HCT116 (cell line): ENCODE measurements around the gene SSTR5. TPM values are rescaled to one million over a fixed set of nuclear protein-coding genes. Genes with fewer than 3 reads are reported as not detected.

Experiments used
- ATAC-seq: fragments of 200-7000 bp; cut with Tn5 transposase; 2 replicates; pipeline ENCODE4 v1.9.1; 2020; ENCODE audit warnings: mild to moderate bottlenecking, moderate library complexity
- BruUV-seq: library from RNA; stranded (reverse); fragments of 400-500 nt; replicated peaks from 2 replicates; lab custom pipeline; 2021; lab: Mats Ljungman, UMichigan
- CTCF ChIA-PET: fragments of 300-600 bp; sonication (Branson Sonifier 250); formaldehyde crosslinking; loops from one replicate; lab custom pipeline; 2021; ENCODE audit warnings: antibody characterized with exemption; lab: Charles Lee
- POLR2A ChIA-PET: fragments of 300-600, 350-600 bp; sonication (Branson Sonifier 250); formaldehyde crosslinking; loops from one replicate; lab custom pipeline; 2021; ENCODE audit warnings: antibody characterized with exemption; lab: Charles Lee
- RAD21 ChIA-PET, 2 experiments: fragments of 300-600 bp; sonication (Branson Sonifier 250); formaldehyde crosslinking; loops; one replicate each; lab custom pipeline; 2023; ENCODE audit warnings: low total read pairs in 2 of 2; ENCODE audit not compliant: uncharacterized antibody in 2 of 2, unreplicated experiment in 2 of 2, low non-redundant PET in 1 of 2; lab: Charles Lee
- DNase-seq: peaks from one replicate; pipeline ENCODE4 v3.0.0-alpha.2; 2010; ENCODE audit warnings: low read depth, low spot score
- H2AFZ ChIP-seq: fragments of 200-600 bp; shearing (Covaris generic), sonication (generic); 2 replicates; pipeline ENCODE4 v1.6.1; 2017; ENCODE audit warnings: low read depth, mixed run types, mixed read lengths, antibody characterized with exemption, low read length; ENCODE audit not compliant: poor library complexity, severe bottlenecking
- H3K27ac ChIP-seq: 2 replicates; pipeline ENCODE4 v1.5.1; 2012; ENCODE audit warnings: low read depth, low read length
- H3K27me3 ChIP-seq: fragments of 200-600 bp; sonication (generic); 2 replicates; pipeline ENCODE4 v1.6.1; 2016; ENCODE audit warnings: mixed run types, low read length, mixed read lengths; ENCODE audit not compliant: insufficient read depth
- H3K36me3 ChIP-seq, 2 experiments: fragments of 200-500 bp in 1 of 2; fragments of 200-600 bp in 1 of 2; sonication (Bioruptor generic) in 1 of 2; sonication (generic) in 1 of 2; 2 replicates each; pipeline versions ENCODE4 v1.5.1 to v1.6.1; 2014 to 2016; ENCODE audit warnings: low read length in 2 of 2, inconsistent platforms in 1 of 2, mixed read lengths in 1 of 2, mixed run types in 1 of 2; ENCODE audit not compliant: insufficient read depth in 2 of 2, control insufficient read depth in 1 of 2
- H3K4me1 ChIP-seq, 2 experiments: fragments of 200-600 bp in 1 of 2; sonication (generic) in 1 of 2; 2 replicates each; pipeline versions ENCODE4 v1.5.1 to v1.6.1; 2012 to 2017; ENCODE audit warnings: low read length in 2 of 2, inconsistent platforms in 1 of 2, mild to moderate bottlenecking in 1 of 2, mixed read lengths in 1 of 2, mixed run types in 1 of 2, moderate library complexity in 1 of 2; ENCODE audit not compliant: insufficient read depth in 2 of 2, control insufficient read depth in 1 of 2
- H3K4me2 ChIP-seq: fragments of 200-600 bp; sonication (generic); 2 replicates; pipeline ENCODE4 v1.6.1; 2017; ENCODE audit warnings: mixed run types, low read length, mixed read lengths
- H3K4me3 ChIP-seq, 2 experiments: fragments of 200-600 bp in 1 of 2; sonication (generic) in 1 of 2; replicated peaks in 1 of 2; 2 replicates each; pipeline ENCODE4 v1.5.1; 2011 to 2016; ENCODE audit warnings: low read length in 2 of 2, control low read depth in 1 of 2, low read depth in 1 of 2, mild to moderate bottlenecking in 1 of 2, mixed read lengths in 1 of 2, mixed run types in 1 of 2
- H3K79me2 ChIP-seq: fragments of 200-600 bp; sonication (generic); 2 replicates; pipeline ENCODE4 v1.6.1; 2017; ENCODE audit warnings: mild to moderate bottlenecking, mixed run types, low read length, moderate library complexity, mixed read lengths; ENCODE audit not compliant: insufficient read depth
- H3K9ac ChIP-seq: fragments of 200-600 bp; sonication (generic); 2 replicates; pipeline ENCODE4 v1.6.1; 2016; ENCODE audit warnings: low read length, mixed read lengths
- H3K9me2 ChIP-seq: fragments of 200-600 bp; sonication (generic), shearing (Covaris generic); 2 replicates; pipeline ENCODE4 v1.6.1; 2017; ENCODE audit warnings: mixed run types, mild to moderate bottlenecking, moderate library complexity; ENCODE audit not compliant: insufficient read depth
- H3K9me3 ChIP-seq, 2 experiments: fragments of 200-500 bp in 1 of 2; fragments of 200-600 bp in 1 of 2; sonication (Bioruptor generic) in 1 of 2; sonication (generic) in 1 of 2; 2 replicates each; pipeline ENCODE4 v1.6.1; 2014 to 2017; ENCODE audit warnings: low read length in 2 of 2, mixed read lengths in 2 of 2, inconsistent platforms in 1 of 2, low read depth in 1 of 2, mild to moderate bottlenecking in 1 of 2, mixed run types in 1 of 2, moderate library complexity in 1 of 2; ENCODE audit not compliant: control insufficient read depth in 1 of 2, insufficient read depth in 1 of 2
- H4K20me1 ChIP-seq: fragments of 200-600 bp; sonication (generic), shearing (Covaris generic); 2 replicates; pipeline ENCODE4 v1.6.1; 2017; ENCODE audit warnings: mixed run types, mild to moderate bottlenecking, moderate library complexity; ENCODE audit not compliant: insufficient read depth
- EZH2 ChIP-seq: fragments of 200-600 bp; sonication (generic); IDR thresholded peaks from 2 replicates; pipeline ENCODE4 v1.6.1; 2017; ENCODE audit warnings: antibody characterized with exemption, mixed run types
- EZH2phosphoT487 ChIP-seq: fragments of 200-600 bp; IDR thresholded peaks from 2 replicates; pipeline ENCODE4 v1.6.1; 2018; ENCODE audit warnings: antibody characterized with exemption, borderline replicate concordance
- POLR2AphosphoS5 ChIP-seq: IDR thresholded peaks from 2 replicates; pipeline ENCODE4 v1.6.1; 2011; ENCODE audit warnings: mild to moderate bottlenecking, low read depth, low read length, moderate library complexity
- SRF ChIP-seq: IDR thresholded peaks from 2 replicates; pipeline ENCODE4 v1.6.1; 2012; ENCODE audit warnings: low read depth
- TCF7L2 ChIP-seq: IDR thresholded peaks from 2 replicates; pipeline ENCODE4 v1.7.0; 2011; ENCODE audit warnings: borderline replicate concordance, inconsistent platforms; ENCODE audit not compliant: insufficient read depth, insufficient read length; ENCODE audit errors: extremely low read depth
- ZFX ChIP-seq: fragments of 450-650 bp; IDR thresholded peaks from 2 replicates; pipeline ENCODE4 v1.6.1; 2017
- ZNF274 ChIP-seq: fragments of 200-500 bp; sonication (Bioruptor generic); IDR thresholded peaks from 2 replicates; pipeline ENCODE4 v1.6.1; 2014; ENCODE audit warnings: mild to moderate bottlenecking, low read depth, low read length, inconsistent platforms
- intact Hi-C: fragments of 100-400 bp; cut with micrococcal nuclease; formaldehyde crosslinking; loops from 2 replicates; pipeline ENCODE4 v1.10.0; 2022
- total RNA-seq: library from RNA; stranded (reverse); gene quantifications from one replicate; pipeline ENCODE4 v1.2.1, GENCODE V29; 2021; ENCODE audit not compliant: unreplicated experiment
- TF ChIP-seq, protein P1 (sequence below): IDR thresholded peaks from 2 replicates; pipeline ENCODE4 v1.6.1; 2012; ENCODE audit warnings: low read depth

Gene SSTR5
- total RNA-seq, 1 experiment from 2014 or later, result 7.2 TPM

DNA sequence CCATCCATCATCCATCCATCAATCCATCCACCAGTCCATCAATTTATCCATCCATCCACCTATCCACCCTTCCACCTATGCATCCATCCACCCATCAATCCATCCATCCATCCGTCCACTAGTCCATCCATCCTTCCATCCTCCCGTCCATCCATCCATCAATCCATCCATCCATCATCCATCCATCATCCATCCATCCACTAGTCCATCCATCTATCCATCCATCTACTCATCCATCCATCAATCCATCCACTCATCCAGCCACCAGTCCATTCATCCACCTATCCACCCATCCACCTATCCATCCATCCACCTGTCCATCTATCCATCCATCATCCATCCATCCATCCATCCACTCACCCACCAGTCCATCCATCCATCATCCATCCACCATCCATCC, 39.9 kb upstream of the SSTR5 start:
- Histone ChIP-seq H3K36me3 (no peaks in the 10 kb centered on the region), H3K9me2 (no peaks in the 10 kb centered on the region), H3K4me3 (no peak overlapping the region), H2AFZ (no peak overlapping the region), H3K4me2 (no peak overlapping the region), H3K4me1 (peaks cover 0 to 12% of the 10 kb centered on the region in 2 experiments; a peak in 2 of 4 replicates), H4K20me1 (no peaks in the 10 kb centered on the region), H3K27ac (no peak overlapping the region), H3K9ac (no peak overlapping the region), H3K79me2 (no peaks in the 10 kb centered on the region), H3K27me3 (0 out of 2 replicates have a peak, but pooled peaks cover 3% of the 10 kb centered on the region), H3K9me3 (peaks cover 0 to 8% of the 10 kb centered on the region in 2 experiments; a peak in 1 of 4 replicates)
- POLR2A ChIA-PET, result no interaction called here
- CTCF ChIA-PET, result no interaction called here
- intact Hi-C loops, result no loop called here
- ATAC-seq, result no peak
- RAD21 ChIA-PET, result no interaction called here
- DNase-seq, result no peak
- TF ChIP-seq, protein P1, sequence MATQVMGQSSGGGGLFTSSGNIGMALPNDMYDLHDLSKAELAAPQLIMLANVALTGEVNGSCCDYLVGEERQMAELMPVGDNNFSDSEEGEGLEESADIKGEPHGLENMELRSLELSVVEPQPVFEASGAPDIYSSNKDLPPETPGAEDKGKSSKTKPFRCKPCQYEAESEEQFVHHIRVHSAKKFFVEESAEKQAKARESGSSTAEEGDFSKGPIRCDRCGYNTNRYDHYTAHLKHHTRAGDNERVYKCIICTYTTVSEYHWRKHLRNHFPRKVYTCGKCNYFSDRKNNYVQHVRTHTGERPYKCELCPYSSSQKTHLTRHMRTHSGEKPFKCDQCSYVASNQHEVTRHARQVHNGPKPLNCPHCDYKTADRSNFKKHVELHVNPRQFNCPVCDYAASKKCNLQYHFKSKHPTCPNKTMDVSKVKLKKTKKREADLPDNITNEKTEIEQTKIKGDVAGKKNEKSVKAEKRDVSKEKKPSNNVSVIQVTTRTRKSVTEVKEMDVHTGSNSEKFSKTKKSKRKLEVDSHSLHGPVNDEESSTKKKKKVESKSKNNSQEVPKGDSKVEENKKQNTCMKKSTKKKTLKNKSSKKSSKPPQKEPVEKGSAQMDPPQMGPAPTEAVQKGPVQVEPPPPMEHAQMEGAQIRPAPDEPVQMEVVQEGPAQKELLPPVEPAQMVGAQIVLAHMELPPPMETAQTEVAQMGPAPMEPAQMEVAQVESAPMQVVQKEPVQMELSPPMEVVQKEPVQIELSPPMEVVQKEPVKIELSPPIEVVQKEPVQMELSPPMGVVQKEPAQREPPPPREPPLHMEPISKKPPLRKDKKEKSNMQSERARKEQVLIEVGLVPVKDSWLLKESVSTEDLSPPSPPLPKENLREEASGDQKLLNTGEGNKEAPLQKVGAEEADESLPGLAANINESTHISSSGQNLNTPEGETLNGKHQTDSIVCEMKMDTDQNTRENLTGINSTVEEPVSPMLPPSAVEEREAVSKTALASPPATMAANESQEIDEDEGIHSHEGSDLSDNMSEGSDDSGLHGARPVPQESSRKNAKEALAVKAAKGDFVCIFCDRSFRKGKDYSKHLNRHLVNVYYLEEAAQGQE, result no peak
- TF ChIP-seq SRF, result no peak
- no peak for TF ChIP-seq TCF7L2
- no peak for TF ChIP-seq EZH2phosphoT487
- no peak for TF ChIP-seq ZFX
- TF ChIP-seq POLR2AphosphoS5, result no peak
- TF ChIP-seq EZH2, result no peak
- no peak for TF ChIP-seq ZNF274
- BruUV-seq, result no TSS peak
